Measurements from ENCODE around the gene LUZP2.

Gene LUZP2

DNA sequence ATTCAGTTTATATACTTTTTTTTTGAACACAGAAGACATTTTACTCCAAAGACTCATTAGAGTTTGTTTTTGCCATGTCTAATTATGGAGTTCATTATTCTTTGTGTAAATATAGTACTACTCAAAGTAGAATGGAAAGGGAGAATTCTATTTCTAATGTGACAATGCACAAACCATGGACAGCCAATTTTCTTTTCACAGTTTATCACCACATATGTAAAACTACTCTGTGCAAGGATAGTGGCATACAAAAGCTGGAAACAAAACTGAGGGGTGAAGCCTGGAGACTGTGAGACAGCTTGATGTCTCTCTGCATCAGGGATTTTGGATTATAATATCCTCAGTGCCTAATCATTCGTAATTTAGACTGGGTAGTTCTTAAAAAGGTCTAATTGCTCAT lies 75.5 kb downstream of the LUZP2 start:
- no peak for DNase-seq

DNA sequence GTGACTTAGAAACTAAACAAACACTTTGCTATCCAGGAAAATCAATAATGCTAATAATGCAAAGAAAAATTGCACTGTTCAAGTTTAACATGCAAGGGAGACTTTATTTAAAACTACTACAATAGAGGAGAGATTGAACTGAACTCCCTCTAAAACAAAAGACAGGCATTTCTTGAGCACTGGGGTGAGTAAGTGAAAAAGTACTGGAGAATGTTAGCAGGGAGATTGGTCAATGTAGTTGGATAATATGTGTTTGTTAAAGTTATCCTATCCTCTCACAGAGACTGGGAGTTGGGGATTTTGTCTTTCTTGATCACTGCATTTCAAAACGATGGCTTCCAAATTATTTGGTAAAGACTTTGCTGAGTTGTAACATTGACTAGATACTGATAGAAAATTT lies 77.6 kb downstream of the LUZP2 start:
- no peak for DNase-seq

DNA sequence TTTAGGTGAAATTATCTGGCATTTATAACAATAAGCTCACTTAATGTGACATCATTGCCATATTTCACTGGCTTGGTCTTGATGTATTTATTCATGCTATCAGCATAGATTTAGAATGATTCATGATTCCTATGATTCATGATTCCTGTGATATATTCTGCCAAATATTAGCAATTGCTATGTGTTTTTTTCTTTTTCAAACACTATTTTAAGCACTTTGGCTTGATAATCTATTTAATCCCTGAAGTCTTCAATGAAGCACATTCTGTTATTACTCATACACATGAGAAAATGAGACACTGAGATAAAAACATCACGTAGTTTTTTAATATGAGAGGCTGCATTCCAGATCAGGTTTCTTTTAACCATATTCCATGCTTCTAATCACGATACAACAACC lies 78.5 kb downstream of the LUZP2 start:
- DNase-seq, result no peak

DNA sequence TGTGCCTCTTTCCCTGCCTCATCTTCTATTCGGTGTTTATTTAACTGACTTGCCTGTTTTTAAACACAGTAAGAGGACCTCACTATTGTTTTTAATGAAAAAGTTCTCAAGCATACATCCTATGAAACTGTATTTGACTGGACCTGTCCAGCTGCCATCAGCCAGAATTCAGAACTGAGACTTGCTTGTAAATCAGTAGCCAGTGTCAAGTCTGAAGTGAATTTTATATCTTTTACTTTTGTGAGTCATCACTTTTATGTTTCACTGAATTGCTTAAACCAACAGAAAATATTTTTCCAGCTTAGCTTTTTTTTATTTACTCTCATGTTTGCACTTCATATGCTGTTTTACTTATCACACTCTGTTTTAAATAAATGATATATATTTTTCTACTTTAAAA lies 88.3 kb downstream of the LUZP2 start:
- DNase-seq, result no peak

DNA sequence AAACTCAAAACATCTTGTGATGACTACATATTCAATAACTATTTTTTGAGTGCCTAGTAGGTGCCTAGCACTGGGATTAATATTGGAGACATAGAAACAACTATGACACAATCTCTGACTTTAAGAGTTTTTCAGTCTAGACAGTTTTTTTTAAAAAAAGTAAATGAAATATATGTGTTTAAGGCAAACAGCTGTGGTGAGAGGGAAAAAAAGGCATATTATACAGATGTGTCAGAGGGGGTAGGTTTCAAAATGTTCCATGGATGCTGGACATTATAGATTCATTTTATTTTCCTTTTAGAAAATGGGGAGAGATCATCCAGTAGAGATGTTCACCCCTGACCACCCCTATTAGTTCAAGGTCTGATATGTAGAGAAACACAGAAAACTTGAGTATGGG lies 90.8 kb downstream of the LUZP2 start:
- DNase-seq, result no peak

DNA sequence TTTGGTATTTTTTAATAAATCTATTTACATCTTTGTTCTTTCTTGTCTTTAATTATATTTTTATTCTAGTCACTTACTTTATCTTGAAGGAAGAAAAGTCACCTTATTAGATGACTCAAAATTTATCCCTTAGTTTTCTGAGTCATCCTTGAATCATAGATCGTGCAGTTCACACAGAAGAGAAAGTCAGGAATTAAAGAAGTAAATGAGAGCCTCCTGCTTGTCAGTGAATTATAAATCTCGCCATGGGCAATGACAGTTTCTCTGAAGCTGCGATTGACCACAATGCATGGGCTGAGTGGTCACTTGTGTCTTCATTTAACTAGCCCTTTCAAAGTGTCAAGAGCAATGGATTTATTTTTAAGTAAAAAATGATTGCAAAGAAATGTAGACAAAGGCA lies 91.2 kb downstream of the LUZP2 start:
- no peak for DNase-seq

DNA sequence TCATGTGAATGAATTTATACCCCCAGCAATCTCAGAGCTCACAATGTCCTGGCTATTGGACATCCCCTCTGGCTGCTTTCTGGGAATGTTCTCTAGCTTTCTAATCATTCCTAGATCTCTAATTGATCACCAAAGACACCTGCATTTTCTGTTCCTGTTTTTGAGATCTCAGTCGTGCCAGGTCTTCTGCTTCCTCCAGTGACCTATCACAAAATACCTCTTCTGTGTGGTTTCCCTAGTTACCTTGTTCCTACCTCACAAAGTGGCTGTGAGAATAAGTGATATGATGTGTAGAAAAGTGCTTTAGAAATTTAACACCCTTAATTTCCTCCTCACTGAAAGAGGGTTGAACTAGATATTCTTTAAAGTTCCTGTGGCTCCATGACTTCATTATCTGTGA lies 92.2 kb downstream of the LUZP2 start:
- DNase-seq, result no peak

DNA sequence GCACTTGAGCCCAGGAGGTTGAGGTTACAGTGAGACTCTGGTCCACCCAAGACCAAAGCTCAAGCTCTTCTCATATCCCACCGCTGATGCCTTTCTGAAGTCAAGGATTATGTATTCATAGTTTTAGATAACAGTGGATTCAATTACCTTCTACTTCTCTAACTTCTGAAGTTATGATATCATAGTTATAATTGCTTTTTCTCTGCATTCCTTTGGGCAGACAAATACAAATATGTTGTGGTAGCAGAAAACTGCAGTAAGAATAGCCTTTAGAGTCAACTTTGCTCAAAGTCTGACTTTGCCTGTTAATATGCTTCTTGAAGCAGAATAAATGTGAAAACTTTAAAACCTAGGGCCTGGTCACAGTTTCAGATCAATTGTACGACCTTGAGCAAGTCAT lies 94.4 kb downstream of the LUZP2 start:
- DNase-seq, result no peak

DNA sequence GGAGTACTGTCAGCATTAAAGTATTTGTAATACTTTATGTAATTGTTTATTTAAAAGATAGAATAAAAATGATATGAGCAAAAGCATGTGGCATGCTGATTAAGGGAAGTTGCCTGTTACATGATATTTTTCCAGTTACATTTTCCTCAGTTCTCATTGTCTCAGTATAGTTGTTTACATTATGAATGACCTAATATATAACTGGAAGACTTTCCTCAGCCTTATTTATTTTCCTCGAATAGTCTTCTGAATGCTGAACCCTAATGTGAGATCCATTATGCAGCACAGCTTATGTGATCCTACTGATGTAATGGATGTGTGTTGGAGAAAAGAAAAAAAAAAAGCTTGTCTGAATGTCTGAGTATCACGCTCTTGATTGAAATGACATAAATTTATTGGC lies 95.5 kb downstream of the LUZP2 start:
- no peak for DNase-seq

DNA sequence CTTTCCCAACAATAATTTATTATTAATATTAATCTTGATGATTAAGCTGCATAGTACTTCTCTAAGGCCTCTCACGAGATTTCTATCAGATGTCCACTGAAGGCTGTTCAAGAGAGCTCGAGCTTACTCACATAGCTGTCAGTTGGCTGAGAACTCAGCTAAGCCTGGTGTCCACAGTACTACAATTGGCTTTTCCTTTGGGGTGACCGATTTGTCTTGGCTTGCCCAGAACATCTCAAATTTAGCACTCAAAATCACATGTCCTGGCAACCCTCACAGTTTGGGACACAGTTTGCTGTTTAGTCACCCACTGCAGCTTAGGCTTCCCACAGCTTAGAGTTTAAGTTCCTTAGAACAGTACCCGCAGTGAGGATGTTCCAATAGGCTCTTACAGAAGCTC lies 96.5 kb downstream of the LUZP2 start:
- no peak for DNase-seq

DNA sequence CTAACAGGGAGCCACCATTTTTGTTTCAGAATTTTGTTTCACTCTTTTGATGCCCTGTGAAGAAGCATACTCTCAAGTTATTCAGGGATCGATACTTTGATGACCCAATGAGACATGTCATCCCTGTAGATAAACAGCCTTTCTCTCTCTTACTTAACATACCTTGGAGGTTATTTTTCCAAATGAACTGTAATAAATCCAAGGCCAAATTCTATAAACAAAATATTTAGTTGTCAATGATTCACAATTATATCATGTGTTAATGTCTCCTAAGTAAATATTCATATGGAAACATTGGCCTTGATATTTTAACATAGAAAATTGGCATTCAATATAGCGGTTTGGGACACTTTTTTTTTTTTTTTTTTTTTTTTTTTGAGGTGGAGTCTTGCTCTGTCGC lies 97.5 kb downstream of the LUZP2 start:
- no peak for DNase-seq

DNA sequence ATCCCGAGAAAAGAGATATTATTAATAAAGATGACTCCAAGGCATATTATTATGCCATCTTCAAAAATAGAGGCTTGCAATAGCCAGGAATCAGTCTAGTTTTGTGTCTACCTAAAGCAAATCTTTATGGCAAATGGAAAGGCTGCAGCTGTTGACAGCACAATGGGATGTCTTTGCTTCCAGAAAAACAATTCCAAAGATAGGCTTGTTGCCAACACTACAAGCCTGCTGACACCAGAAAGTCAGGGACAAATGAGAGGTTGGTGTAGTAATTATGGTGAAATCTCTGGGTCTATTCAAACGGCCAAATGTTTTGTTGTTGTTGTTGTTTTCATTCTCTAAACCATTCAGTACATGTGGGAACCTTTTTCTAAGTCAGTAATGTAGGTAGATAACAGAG lies 101.8 kb downstream of the LUZP2 start:
- DNase-seq, result no peak

DNA sequence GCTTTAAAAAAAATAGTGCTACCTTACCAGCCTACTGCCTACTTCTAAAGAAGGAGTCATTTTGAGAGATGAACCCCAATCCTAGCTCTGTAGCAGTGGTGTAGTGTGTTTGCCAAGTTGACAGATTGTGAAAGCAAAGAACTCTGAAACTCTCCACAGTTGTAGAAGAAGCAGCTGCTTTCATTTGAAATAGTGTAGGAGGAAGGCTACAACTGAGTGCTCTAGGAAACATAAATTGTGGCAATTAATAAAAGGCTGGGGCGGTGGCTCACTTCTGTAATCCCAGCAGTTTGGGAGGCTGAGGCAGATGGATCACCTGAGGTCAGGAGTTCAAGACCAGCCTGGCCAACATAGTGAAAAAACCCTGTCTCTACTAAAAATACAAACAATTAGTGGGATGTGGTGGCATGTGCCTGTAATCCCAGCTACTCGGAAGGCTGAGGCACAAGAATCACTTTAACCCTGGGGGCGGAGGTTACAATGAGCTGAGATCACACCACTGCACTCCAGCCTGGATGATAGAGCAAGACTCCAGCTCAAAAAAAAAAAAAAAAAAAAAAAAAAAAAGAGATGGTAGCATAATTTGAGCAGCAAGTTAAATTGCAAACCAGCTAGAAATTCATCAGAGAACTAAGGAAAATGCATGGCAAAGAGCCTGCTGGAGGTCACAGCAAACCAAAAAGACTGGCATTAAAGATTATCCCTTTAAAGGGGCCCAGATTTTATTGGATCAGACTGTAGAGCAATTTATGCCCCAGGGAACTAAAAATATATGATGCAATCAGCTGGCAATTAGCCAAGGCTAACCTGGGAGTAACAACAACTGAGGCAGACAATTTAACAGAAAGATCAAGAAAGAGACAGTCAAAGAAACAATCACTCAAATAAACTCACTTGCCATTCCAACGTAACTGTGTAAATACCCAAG lies 112.6 kb downstream of the LUZP2 start:
- no peak for DNase-seq

DNA sequence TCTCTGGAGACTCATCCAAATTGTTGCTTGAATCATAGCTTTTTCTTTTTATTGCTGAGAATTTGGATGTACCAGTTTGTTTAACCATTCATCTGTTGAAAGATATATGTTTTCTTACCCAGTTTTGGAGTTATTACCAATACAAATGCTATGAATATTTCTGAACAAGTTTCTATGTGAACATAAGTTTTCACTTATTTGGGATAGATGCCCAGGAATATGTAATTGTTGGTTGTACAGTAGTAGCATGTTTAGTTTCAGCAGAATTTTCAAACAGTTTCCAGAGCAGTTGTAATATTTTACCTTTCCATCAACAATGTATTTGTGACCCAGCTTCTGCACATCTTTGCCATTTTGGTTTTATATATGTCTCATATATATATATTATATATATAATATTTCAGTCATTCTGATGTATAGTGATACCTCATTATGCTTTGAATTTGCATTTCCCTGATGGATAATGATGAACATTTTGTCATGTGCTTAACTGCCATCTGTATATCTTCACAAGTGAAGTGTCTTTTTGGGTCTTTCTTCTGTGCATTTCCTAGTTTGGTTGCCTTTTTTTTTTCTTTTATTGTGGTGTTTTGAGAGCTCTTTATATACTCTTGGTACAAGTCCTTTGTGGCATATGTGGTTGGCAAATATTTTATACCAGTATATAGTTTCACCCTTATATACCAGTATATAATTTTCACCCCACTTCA lies 118.8 kb downstream of the LUZP2 start:
- no peak for DNase-seq

DNA sequence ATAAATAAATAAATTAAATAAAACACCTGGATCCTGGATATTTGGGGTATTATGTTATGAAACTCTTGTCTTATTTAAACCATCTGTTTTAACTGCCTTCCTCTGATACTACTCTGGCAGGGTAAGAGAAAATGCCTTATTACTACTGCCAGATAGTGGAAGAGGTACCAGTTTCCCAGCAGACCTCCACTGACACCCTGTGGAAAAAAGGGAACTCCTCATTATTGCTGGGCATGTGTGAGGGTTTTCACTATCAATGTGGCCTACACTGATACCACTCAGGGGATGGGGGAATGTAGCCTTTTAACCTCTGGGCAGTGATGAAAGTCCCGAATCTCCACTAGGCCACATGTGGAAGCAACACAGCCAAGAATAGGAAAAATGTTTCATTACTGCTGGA lies 121.0 kb downstream of the LUZP2 start:
- no peak for DNase-seq

DNA sequence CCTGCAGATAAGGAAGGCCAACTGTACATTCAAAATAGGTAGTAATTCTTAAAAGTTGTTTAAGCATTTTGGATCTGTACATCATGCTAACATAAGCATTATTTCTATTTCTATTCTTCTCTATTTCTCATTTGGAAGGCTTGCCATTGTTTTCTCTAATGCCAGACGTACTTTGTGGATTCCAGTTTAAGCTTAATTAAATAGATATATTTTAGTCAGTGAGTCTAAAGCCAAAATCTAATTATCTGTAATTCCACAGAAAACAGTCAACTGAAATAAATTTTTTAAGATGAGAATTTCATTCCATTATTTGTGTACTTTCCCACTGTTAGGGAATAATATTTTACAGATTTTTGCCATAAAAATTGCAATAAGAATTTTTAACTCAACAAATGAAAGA lies 123.0 kb downstream of the LUZP2 start:
- no peak for DNase-seq

DNA sequence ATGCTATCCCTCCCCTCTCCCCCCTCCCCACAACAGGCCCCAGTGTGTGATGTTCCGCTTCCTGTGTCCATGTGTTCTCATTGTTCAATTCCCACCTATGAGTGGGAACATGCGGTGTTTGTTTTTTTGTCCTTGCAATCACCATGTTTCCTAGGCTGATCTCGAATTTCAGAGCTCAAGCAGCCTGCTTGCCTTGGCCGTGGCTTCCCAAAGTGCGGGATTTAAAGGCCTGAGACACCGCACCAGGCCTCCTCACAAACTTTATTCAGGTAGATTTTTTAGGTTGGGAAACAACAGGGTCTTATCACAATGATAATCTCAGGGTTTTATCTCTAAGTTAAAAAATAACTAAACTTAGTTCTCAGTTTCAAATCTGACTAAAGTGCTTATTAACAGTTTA lies 125.4 kb downstream of the LUZP2 start:
- DNase-seq, result no peak

DNA sequence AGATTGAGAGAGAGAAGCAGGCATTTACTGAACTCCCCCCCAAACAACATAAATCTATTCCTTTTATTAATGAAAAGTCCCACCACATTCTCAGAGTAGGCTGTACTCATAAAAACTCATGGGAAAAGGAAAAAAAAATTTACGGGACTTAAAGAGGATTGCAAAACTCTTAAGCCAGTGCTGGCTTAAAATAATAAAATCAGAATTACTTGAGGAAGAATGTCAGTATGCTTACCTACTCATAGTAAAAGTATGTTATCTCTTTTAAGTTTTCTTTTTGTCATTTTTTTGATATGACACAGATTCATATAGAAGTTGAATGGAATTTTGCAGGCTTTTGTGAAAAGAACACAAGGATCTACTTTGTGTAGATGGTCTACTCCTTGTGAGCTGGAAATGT lies 126.3 kb downstream of the LUZP2 start:
- DNase-seq, result no peak

DNA sequence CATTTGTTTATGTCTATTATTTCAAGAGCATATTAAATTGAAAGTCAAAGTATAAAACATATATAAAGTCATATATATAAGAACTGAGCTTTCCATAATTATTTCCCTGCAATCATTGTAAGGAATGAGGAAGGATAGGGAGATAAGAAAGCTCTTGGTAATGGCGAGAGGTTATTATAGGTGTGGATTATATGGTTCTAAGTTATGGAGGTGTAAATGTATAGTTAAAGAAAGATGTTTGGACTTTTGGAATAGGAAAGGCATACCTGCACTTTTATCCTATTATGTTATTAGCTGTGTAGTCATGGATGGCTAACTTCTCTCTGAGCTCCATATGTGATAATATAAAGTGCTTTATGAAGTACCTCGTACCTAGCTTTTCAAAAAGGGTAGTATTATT lies 127.6 kb downstream of the LUZP2 start:
- DNase-seq, result no peak

DNA sequence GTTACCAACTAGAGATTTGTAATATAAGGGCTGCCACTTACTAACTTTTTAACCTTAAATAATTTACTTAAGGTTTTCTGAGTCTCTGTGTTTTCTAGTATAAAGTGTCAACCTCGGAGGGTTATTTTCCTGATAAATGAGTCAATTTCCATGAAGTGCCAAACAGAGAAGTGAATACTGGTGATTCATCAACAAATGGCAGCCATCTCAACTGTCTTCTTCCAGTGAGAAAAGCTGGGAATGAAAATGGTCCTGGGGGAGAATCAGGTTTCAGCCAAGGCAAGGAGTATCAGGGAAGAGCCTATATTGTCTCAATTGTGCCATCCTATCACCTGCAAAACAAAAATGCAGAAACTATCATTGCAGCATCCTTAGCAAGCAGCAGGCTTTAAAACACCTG lies 129.1 kb downstream of the LUZP2 start:
- DNase-seq, result no peak

DNA sequence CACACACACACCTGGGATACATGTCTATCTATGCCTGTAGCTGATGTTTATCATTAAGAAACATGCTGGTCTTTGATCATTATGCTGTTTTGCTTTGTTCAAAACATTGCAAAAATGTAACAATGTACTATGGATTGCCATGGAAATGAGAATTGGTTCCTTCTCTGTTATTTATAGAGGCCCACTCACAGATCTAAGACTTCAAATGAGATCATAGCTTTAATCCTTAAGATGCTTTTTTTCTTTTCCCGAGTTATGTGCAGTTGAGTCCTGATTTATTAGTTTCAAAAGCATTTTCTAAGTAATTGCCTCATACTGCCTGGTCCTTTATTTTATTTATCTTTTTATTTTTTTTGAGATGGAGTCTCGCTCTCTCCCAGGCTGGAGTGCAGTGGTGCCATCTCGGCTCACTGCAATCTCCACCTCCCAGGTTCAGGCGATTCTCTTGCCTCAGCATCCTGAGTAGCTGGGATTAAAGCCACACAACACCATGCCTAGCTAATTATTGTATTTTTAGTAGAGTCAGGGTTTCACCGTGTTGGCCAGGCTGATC lies 131.4 kb downstream of the LUZP2 start:
- no peak for DNase-seq

DNA sequence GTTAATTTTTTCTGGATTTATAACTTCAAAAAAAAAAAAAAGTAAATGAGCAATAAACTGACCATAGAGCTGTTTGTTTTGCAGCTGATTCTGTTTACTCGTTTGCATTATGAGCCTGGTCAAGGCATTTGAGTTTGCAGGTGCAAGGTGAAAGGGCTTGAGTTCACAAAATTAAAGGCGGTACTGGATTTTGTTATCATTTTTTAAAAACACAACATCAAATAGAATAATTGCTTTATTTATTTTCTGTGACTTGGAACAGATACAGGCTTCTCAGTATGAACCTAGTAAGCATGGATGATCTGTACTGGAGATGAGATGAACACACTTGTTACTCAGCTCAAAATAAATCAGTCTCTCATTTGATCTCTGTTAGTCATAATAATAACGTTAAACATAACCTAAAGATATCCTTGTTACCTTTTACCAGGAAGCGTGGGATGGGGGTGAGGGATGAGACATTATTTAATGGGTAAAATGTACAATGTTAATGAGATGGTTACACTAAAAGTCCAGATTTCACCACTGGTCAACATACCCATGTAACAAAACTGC lies 137.8 kb downstream of the LUZP2 start:
- DNase-seq, result no peak

DNA sequence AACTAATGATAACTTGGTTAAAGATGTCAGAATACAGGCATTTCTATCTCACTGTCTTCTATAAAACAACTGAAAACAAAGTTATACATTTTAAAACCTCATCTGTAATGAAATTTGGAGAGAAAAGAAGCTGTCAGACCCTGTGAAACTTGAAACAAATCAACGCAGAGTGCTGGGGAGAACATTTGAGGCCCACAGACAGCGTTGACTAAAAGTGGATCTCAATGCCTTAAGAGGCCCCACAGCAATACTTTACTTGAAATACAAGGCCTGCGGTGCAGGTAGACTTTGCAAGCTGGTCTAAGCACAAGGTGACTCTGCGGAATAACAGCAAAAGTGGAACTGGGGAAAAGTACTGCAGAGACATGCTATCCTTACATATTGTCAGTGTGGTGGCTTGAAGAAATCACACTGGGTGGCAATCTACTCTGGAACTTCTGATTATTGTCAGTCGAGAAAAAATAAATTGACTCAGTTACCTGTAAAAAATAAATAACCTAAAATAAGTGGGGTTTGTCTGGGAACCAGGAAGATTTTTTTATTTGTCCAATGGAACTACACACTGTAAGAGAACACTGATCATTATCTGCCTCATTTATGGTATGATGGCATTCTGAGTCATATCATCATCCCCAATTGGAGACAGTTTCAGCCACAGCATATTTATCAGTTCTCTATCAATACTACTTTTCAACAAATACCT lies 138.9 kb downstream of the LUZP2 start:
- DNase-seq, result no peak
